ENCODE results near the gene DEFB132.

DEFB132 gene

DNA sequence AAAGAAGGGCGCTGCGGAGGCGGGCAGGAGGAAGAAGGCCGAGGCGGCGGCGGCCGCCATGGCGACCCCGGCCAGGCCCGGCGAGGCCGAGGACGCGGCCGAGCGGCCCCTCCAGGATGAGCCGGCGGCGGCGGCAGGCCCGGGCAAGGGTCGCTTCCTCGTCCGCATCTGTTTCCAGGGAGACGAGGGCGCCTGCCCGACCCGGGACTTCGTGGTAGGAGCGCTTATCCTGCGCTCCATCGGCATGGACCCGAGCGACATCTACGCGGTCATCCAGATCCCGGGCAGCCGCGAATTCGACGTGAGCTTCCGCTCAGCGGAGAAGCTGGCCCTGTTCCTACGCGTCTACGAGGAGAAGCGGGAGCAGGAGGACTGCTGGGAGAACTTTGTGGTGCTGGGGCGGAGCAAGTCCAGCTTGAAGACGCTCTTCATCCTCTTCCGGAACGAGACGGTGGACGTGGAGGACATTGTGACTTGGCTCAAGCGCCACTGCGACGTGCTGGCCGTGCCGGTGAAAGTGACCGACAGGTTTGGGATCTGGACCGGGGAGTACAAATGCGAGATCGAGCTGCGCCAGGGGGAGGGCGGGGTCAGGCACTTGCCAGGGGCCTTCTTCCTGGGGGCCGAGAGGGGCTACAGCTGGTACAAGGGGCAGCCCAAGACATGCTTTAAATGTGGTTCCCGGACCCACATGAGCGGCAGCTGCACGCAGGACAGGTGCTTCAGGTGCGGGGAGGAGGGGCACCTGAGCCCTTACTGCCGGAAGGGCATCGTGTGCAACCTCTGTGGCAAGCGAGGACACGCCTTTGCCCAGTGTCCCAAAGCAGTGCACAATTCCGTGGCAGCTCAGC is 40.6 kb downstream of the DEFB132 start:
- DNase-seq (ENCODE audit: low spot score): peak; percentile 88

DNA sequence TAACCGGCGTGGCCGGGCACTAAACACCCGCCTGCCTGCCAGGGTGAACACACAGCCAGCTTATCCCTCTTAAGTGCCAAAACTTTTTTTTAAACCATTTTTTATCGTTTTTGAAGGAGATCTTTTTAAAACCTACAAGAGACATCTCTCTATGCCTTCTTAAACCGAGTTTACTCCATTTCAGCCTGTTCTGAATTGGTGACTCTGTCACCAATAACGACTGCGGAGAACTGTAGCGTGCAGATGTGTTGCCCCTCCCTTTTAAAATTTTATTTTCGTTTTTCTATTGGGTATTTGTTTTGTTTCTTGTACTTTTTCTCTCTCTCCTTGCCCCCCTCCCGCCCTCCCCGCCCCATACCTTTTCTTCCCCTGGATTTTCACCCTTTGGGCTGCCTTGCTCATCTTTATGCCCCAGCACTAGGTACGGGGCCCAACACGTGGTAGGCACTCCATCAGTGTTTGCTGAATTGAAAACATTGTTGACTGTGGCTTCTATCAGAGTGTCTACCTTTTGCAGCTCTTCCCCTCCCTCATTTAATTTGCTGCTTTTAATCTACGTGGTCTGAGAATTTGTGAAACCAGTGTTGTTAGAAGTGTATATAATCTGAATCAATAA is 41.4 kb downstream of the DEFB132 start:
- no peak for DNase-seq (ENCODE audit: low spot score)

DNA sequence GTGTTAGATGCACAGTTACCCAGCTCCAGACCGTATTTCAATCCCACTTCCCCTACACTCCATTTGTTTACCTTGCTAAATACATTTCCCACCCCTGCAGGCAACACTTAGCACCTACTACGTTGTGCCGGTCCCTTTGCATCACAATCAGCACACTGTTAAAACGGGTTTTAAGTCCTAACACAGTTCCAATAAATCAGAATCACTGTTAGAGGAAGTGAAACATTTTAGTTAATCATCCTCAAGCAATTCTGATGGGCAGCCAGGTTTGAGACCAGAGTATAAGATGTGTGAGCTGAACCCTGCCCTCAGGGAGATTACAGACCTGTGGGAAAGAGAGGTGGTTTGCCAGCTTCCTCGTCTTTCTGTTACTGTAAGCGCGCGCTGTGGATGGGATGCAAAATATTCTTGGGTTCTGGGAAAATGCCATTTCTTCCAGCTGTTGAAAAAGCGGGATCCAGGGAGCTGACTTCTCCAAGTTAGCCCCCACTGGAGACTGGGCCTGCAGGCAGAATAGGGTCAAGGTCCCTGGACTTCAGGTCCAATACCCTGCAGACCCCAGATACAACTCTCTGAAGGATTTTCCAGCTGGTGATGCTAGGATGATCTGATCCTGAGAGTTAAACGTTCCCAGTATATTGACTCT is 42.9 kb downstream of the DEFB132 start:
- DNase-seq (ENCODE audit: low spot score): no peak

DNA sequence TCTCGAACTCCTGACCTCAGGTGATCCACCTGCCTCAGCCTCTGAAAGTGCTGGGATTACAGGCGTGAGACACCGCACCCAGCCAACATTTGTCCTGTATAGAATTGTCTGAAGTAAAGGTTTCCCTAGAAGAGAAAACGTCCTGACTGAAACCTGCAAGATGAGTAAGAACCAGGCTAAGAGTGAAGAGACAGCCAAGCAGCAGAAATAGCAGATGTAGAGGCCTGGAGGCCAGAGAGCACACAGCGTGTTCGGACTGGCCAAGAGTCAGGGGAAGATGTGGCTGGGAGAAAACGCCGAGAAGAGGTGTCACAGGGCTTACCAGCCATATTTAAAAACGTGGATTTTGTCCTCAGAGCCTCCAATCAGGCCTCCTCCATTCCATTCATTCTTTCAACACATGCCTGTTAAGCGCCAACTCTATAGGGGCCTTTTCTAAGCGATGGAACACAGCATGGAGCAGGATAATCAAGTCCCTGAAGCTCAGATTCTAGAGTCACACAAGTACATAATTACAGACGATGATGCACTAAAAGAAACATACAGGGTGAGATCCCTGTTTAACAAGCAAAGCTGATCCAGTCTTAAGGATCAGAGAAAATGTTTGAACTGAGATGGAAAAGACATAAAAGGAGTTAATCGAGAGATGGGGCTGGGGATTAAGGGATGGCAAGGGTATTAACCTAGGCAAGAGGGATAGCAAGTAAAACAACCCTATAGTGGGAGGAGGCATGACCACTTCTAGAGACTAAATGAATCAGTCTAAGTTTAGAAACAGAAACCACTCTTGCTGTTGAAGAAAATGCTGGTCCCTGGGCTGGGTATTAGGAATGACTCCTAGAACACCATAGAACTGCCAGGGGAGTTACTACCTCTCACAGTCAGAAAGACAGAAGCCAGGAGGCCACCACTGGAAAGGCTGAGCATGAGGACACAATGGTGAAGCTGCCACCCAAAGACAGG is 44.6 kb downstream of the DEFB132 start:
- no peak for DNase-seq (ENCODE audit: low spot score)

DNA sequence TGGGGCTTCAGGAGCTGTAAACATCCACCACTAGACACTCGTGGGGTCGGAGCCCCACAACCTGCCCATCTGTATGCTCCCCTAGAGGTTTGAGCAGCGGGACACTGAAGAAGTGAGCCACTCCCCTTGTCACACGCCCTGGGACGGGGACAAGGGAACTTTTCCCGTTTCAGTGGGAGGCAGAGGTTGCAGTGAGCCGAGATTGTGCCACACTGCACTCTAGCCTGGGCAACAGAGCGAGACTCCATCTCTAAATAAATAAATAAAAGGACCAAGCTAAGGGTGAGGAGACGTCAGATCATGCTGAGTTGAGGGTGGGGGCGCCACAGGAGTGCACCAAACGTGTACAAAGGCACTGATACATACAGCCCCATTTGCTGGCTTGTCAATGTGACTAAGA is 48.2 kb downstream of the DEFB132 start:
- no peak for DNase-seq (ENCODE audit: low spot score)

DNA sequence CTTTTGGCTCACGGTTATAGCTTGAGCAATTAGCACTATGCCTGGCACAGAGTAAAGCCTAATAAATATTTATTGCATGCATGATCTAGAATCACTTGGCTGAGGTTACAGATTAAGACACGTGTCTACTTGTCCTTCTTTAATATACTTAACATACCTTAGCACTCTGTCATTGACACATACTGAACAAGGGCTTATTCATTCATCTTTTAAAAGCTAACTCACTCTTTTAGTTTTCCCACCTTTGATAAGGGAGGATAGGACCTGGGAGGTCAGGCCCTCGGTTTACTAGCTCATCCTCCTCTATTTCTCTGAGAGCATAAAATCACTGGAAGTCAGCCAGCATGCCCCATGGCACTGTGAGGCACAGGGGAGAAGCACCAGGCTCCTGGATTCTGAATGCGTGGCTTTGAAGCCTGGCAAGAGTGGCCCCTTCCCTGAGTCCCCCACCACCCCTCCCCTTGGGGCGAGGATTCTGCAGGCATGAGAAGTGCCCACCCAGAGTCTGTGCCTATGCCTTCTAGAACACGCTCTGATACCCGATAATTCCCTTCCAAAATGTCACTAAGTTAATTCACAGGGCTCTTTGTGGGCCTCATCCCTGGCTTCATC is 51.0 kb downstream of the DEFB132 start:
- no peak for DNase-seq (ENCODE audit: low spot score)

DNA sequence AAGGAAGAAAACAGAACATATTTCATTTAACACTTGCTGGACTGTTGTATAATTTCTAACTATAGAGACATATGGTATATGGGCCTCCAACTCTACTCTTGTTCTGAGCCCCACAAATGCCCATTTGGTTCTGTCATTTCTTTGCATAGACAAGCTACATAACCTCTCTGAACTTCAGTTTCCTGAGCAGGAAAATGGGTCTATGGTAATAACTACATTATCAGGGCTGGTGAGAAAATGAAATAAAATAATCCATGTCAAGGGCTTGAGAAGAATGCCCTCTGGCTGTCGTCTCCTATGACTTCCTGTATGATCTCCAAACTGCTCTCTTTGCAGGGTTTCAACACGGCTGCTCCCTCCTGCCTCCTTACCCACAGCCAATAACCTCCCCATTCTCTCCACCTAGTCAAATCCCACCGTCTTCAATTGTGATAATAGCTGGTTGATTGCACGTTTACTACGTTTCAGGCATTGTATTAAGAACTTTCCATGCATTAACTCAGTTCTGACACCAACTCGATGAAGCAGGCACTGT is 51.8 kb downstream of the DEFB132 start:
- no peak for DNase-seq (ENCODE audit: low spot score)

DNA sequence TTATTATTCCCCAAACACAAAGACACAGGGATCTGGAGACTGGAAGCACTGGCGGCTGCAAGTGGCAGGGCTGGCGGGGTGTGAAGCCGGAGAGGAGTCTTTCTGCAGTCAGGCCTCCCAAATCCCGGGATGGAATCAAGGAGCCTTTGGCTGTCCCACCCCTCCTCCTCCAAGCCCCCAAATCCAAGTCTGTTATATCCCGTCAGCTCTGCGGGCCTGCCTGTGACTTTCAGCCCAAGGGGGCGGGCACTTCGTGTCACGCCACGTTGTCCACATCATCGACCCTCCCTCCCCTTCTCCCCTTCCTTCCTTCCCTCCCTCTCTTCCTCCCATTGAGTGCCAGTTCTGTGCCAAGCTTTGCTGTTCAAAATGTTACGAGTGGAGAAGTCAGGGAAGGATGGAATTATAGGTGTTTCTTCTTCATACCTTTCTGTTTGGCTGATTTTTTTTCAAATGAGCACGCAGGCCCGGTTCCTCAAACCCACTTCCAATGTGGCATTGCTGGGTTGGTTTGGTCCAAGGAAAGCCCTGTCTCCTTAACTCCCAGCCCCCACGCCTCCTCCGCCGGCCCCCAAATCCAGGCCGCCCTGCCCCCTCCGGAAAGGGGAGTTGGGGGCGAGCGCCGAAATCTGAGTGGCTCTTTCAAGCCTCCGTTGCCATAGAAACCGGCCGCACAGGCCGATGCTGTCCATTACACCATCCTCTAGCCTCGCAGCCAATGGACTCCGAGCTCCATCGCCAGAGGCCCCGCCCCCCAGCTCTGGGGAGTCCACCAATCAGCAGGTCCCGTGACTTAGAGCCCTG is 52.5 kb downstream of the DEFB132 start:
- DNase-seq (ENCODE audit: low spot score): no peak

DNA sequence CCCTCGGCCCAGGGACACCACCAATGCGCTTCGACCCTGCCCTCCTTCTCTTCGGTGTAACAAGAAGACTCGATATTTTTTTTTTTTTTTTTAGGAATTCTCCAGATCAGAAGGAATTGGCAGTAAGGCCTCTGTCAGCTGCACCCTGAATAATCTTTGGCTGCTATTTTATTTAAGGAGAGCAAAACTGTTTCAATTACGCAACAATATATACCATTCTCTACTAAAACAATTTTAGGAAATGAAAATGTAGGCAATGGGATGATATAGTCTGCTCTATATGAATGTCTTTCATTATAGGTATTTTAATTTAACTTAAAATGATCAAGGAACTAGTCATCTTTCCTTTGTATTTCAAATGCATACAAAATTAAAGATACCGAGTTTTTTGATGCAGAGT is 53.1 kb downstream of the DEFB132 start:
- DNase-seq (ENCODE audit: low spot score): no peak

All from SW480 (cell line).